ENCODE measurements around the gene PARD6B.

DNA sequence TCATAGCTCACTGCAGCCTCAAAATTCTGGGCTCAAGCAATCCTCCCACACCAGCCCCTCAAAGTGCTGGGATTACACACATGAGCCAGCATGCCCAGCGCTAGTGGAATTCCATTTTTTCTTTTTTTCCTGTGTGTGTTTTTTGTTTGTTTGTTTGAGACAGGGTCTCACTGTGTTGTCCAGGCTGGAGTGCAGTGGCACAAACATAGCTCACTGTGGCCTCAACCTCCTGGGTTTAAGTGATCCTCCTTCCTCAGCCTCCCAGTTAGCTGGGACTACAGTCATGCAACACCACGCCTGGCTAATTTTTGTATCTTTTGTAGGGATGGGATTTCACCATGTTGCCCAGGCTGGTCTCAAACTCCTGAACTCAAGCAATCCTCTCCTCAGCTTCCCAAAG lies 14.1 kb upstream of the PARD6B start:
- TF ChIP-seq, protein P1, sequence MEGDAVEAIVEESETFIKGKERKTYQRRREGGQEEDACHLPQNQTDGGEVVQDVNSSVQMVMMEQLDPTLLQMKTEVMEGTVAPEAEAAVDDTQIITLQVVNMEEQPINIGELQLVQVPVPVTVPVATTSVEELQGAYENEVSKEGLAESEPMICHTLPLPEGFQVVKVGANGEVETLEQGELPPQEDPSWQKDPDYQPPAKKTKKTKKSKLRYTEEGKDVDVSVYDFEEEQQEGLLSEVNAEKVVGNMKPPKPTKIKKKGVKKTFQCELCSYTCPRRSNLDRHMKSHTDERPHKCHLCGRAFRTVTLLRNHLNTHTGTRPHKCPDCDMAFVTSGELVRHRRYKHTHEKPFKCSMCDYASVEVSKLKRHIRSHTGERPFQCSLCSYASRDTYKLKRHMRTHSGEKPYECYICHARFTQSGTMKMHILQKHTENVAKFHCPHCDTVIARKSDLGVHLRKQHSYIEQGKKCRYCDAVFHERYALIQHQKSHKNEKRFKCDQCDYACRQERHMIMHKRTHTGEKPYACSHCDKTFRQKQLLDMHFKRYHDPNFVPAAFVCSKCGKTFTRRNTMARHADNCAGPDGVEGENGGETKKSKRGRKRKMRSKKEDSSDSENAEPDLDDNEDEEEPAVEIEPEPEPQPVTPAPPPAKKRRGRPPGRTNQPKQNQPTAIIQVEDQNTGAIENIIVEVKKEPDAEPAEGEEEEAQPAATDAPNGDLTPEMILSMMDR (IDR thresholded peaks at IDR 0.05) = no peak
- TF ChIP-seq POLR2A (IDR thresholded peaks at IDR 0.05) (no peak), POLR2AphosphoS5 (IDR thresholded peaks at IDR 0.05) (no peak), EP300 (IDR thresholded peaks at IDR 0.05) (no peak)
